ENCODE data around the gene HOXD12.

Gene HOXD12

DNA sequence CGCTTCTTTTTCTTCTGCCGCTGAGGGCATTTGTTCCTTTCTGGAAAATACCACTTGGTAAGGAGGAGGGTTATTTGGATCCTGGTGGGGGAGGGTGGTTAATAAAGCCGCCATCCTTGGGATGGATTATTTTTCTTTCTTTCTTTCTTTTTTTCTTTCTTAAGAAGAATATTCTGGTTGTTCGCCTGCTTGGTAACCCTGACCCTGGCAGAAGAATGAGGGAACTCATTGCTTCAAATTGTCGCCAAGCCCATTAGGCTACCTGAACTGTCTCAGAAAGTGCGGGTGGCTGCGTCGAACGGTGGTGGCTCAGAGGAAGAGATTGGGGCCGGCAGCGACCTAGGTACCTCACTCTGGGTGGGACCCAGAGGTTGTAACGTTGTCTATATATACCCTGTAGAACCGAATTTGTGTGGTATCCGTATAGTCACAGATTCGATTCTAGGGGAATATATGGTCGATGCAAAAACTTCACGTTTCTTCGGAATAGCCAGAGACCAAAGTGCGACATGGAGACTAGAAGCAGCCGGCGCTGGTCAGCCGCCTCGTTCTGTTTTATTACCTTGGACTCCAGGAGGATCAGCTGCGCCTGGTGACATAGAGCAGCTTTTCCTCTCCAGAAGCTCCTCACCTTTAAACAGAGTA is 50.5 kb downstream of the HOXD12 start:
- Histone ChIP-seq H3K9me2 (replicated peaks; ENCODE audit: insufficient read depth, low read length) (no peaks in the 10 kb centered on the region), H3K27me3 (replicated peaks; ENCODE audit: insufficient read depth, low read length) (peaks cover 15% of the 10 kb centered on the region)

DNA sequence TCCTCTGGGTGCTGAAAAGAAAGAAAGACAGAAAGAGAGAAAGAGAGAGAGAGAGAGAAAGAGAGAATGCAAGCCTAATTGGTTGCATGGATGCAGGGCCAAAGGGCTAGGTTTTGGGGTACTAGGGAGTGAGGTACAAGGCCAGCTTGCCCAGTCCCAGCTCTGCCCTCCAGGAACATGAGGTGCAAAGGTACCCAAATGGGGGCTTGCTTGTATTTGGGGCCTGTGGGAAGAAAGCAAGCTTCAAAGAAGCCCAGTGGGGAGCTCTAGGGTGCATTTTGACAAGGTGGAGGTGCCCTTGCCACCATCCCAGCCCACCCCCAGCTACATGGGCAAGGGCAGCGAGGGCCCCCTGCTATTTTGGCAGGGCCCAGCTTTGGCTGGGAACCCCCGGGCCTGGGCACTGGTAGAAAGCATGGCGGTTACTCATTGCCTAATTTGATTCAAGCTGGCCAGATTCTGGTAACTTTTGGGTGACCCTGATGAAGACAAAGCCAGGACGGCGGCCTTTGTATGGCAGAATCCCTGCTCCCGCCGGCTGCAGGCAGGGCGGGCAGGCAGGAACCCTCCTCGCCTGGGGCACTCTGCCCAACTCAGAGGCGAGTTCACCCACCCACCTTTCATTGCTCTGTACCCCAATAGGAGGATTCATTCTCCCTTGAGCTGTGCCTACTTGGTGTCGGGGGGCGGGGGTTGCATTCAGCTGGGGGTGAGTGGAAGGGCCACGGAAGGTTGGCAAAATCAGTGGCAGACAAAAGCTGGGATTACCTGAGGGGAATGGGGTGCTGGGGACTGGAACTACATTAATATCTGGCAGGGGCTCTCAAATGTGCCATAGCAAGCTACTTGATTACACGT is 51.2 kb downstream of the HOXD12 start:
- DNase-seq = no peak
- no peak overlapping the region for H3K9ac ChIP-seq (ENCODE audit: low read length)
- TF ChIP-seq, protein P1, sequence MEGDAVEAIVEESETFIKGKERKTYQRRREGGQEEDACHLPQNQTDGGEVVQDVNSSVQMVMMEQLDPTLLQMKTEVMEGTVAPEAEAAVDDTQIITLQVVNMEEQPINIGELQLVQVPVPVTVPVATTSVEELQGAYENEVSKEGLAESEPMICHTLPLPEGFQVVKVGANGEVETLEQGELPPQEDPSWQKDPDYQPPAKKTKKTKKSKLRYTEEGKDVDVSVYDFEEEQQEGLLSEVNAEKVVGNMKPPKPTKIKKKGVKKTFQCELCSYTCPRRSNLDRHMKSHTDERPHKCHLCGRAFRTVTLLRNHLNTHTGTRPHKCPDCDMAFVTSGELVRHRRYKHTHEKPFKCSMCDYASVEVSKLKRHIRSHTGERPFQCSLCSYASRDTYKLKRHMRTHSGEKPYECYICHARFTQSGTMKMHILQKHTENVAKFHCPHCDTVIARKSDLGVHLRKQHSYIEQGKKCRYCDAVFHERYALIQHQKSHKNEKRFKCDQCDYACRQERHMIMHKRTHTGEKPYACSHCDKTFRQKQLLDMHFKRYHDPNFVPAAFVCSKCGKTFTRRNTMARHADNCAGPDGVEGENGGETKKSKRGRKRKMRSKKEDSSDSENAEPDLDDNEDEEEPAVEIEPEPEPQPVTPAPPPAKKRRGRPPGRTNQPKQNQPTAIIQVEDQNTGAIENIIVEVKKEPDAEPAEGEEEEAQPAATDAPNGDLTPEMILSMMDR (IDR thresholded peaks at IDR 0.05; ENCODE audit: low read length) = no peak
- no peak for TF ChIP-seq EZH2 (optimal IDR thresholded peaks at IDR 0.05; ENCODE audit: low read depth, low read length)
- no peak for TF ChIP-seq EZH2phosphoT487 (IDR thresholded peaks at IDR 0.05; ENCODE audit: low read length)
- H3K9me3 ChIP-seq (replicated peaks; ENCODE audit: insufficient read depth, low read length) = no peaks in the 10 kb centered on the region
- no peak overlapping the region for H2AFZ ChIP-seq (ENCODE audit: low read length)
- no peaks in the 10 kb centered on the region for H3K9me2 ChIP-seq (replicated peaks; ENCODE audit: insufficient read depth, low read length)
- H3K4me3 ChIP-seq (ENCODE audit: low read length) = no peak overlapping the region
- H4K20me1 ChIP-seq (ENCODE audit: insufficient read depth, low read length) = no peaks in the 10 kb centered on the region
- no peaks in the 10 kb centered on the region for H3F3A ChIP-seq (ENCODE audit: insufficient read depth, low read length)
- no peak overlapping the region for H3K27ac ChIP-seq (ENCODE audit: low read length)
- no peak overlapping the region for H3K4me2 ChIP-seq (ENCODE audit: low read depth, low read length)
- no peaks in the 10 kb centered on the region for H3K36me3 ChIP-seq (replicated peaks; ENCODE audit: insufficient read depth, low read length)
- H3K79me2 ChIP-seq (ENCODE audit: low read length) = no peaks in the 10 kb centered on the region
- H3K27me3 ChIP-seq (replicated peaks; ENCODE audit: insufficient read depth, low read length) = peaks cover 15% of the 10 kb centered on the region
- H3K4me1 ChIP-seq (ENCODE audit: low read length) = no peaks in the 10 kb centered on the region

More for the DNA sequence above, 50.5 kb downstream of the HOXD12 start:
- Histone ChIP-seq H3K36me3 (replicated peaks; ENCODE audit: insufficient read depth, low read length) (no peaks in the 10 kb centered on the region), H3K9me3 (replicated peaks; ENCODE audit: insufficient read depth, low read length) (no peaks in the 10 kb centered on the region), H3K4me3 (ENCODE audit: low read length) (no peak overlapping the region), H4K20me1 (ENCODE audit: insufficient read depth, low read length) (no peaks in the 10 kb centered on the region), H3F3A (ENCODE audit: insufficient read depth, low read length) (no peaks in the 10 kb centered on the region), H3K27ac (ENCODE audit: low read length) (no peak overlapping the region), H2AFZ (ENCODE audit: low read length) (no peak overlapping the region), H3K79me2 (ENCODE audit: low read length) (no peaks in the 10 kb centered on the region), H3K9ac (ENCODE audit: low read length) (no peak overlapping the region), H3K4me2 (ENCODE audit: low read depth, low read length) (no peak overlapping the region), H3K4me1 (ENCODE audit: low read length) (no peaks in the 10 kb centered on the region)
- no peak for DNase-seq
- TF ChIP-seq, protein P1 (IDR thresholded peaks at IDR 0.05; ENCODE audit: low read length) = no peak
- TF ChIP-seq EZH2 (optimal IDR thresholded peaks at IDR 0.05; ENCODE audit: low read depth, low read length) = no peak
- no peak for TF ChIP-seq EZH2phosphoT487 (IDR thresholded peaks at IDR 0.05; ENCODE audit: low read length)

DNA sequence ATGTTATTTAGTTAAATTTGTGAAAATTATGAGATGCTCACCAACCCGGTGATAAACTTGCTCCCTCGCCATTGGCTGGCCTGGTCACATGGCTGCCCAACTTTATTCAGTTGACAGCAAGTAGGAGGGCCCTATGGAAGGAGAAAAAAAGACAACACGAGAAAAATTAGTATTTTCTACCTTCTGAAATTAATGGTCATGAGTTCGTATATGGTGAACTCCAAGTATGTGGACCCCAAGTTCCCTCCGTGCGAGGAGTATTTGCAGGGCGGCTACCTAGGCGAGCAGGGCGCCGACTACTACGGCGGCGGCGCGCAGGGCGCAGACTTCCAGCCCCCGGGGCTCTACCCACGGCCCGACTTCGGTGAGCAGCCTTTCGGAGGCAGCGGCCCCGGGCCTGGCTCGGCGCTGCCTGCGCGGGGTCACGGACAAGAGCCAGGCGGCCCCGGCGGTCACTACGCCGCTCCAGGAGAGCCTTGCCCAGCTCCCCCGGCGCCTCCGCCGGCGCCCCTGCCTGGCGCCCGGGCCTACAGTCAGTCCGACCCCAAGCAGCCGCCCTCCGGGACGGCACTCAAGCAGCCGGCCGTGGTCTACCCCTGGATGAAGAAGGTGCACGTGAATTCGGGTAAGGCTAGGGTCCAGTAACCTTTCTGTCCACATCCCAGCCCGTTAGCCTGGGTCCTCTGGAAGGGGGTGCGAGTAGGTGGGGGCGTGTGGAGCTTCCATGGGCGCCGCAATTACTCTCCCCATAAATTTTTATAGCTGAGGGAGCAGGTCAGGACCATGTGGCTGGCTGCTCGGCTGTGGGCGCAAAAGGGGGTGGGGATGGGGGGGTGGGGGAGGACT is 52.1 kb downstream of the HOXD12 start, which contains the start of gene HOXD4:
TSS of gene HOXD4 (plus strand) at position 109 of the 846 bp plus-strand sequence. CDS start at position 193, 84 bp downstream.
- no peak for DNase-seq
- Histone ChIP-seq H3K9me3 (replicated peaks; ENCODE audit: insufficient read depth, low read length) (no peaks in the 10 kb centered on the region), H3K27ac (ENCODE audit: low read length) (no peak within 1 kb of the TSS), H3K9ac (ENCODE audit: low read length) (no peak within 1 kb of the TSS), H3K4me2 (ENCODE audit: low read depth, low read length) (no peak within 1 kb of the TSS), H3K4me1 (ENCODE audit: low read length) (no peaks in the 10 kb centered on the region), H3K4me3 (ENCODE audit: low read length) (no peak within 1 kb of the TSS), H3K27me3 (replicated peaks; ENCODE audit: insufficient read depth, low read length) (peaks cover 15% of the 10 kb centered on the region), H3K36me3 (replicated peaks; ENCODE audit: insufficient read depth, low read length) (no peaks in the 10 kb centered on the region), H4K20me1 (ENCODE audit: insufficient read depth, low read length) (no peaks in the 10 kb centered on the region), H3F3A (ENCODE audit: insufficient read depth, low read length) (no peaks in the 10 kb centered on the region), H3K9me2 (replicated peaks; ENCODE audit: insufficient read depth, low read length) (no peaks in the 10 kb centered on the region), H2AFZ (ENCODE audit: low read length) (no peak within 1 kb of the TSS), H3K79me2 (ENCODE audit: low read length) (no peaks in the 10 kb centered on the region)
- TF ChIP-seq EZH2 (optimal IDR thresholded peaks at IDR 0.05; ENCODE audit: low read depth, low read length) (no peak), EZH2phosphoT487 (IDR thresholded peaks at IDR 0.05; ENCODE audit: low read length) (no peak)
- TF ChIP-seq, protein P1 (IDR thresholded peaks at IDR 0.05; ENCODE audit: low read length) = no peak

Data from MM.1S (cell line).